SK-N-SH (cell line): ENCODE data around the gene CLSTN2. TPM values are rescaled to one million over a fixed set of nuclear protein-coding genes. Genes with fewer than 3 reads are reported as not detected.

Source experiments
- CTCF ChIA-PET: fragments of 300-600, 350-600 bp; formaldehyde crosslinking; extraction: SDS; loops from one replicate; lab custom pipeline; 2021; lab: Yijun Ruan, JAX
- POLR2A ChIA-PET: fragments of 350-600 bp; sonication (Branson Sonifier 250); formaldehyde crosslinking; extraction: SDS; loops from one replicate; lab custom pipeline; 2020; ENCODE audit warnings: antibody characterized with exemption, inconsistent platforms; lab: Yijun Ruan, JAX
- DNase-seq: peaks from one replicate; pipeline ENCODE4 v3.0.0; 2012
- H2AFZ ChIP-seq: fragments of 200-600 bp; sonication (generic); 2 replicates; pipeline ENCODE4 v1.8.1; 2016; ENCODE audit warnings: antibody characterized with exemption, mild to moderate bottlenecking, low read depth
- H3F3A ChIP-seq: fragments of 200-600 bp; sonication (generic); replicated peaks from 2 replicates; pipeline ENCODE3; 2016; ENCODE audit warnings: antibody characterized with exemption, mild to moderate bottlenecking; ENCODE audit not compliant: insufficient read depth
- H3K27ac ChIP-seq, 2 experiments: fragments of 200-500 bp in 1 of 2; fragments of 200-600 bp in 1 of 2; sonication (Bioruptor generic) in 1 of 2; sonication (generic), shearing (Covaris generic) in 1 of 2; 2 replicates each; pipeline versions ENCODE4 v1.5.1 to v1.6.1; 2014 to 2016; ENCODE audit warnings: low read depth in 2 of 2, inconsistent platforms in 1 of 2, low read length in 1 of 2, mild to moderate bottlenecking in 1 of 2, mixed read lengths in 1 of 2
- H3K27me3 ChIP-seq: fragments of 200-600 bp; sonication (generic), shearing (Covaris generic); 2 replicates; pipeline ENCODE4 v1.6.1; 2016; ENCODE audit warnings: mixed run types; ENCODE audit not compliant: insufficient read depth
- H3K36me3 ChIP-seq, 2 experiments: fragments of 200-500 bp in 1 of 2; fragments of 200-600 bp in 1 of 2; sonication (Bioruptor generic) in 1 of 2; sonication (generic) in 1 of 2; replicated peaks in 1 of 2; 2 replicates each; pipeline versions ENCODE3 to v1.5.1; 2014 to 2016; ENCODE audit warnings: low read length in 1 of 2, mild to moderate bottlenecking in 1 of 2; ENCODE audit not compliant: insufficient read depth in 2 of 2, control insufficient read depth in 1 of 2
- H3K4me1 ChIP-seq, 2 experiments: fragments of 200-500 bp in 1 of 2; fragments of 200-600 bp in 1 of 2; sonication (Bioruptor generic) in 1 of 2; sonication (generic), shearing (Covaris generic) in 1 of 2; 2 replicates each; pipeline versions ENCODE4 v1.5.1 to v1.6.1; 2014 to 2016; ENCODE audit warnings: low read depth in 1 of 2, low read length in 1 of 2, mixed run types in 1 of 2; ENCODE audit not compliant: insufficient read depth in 2 of 2, control insufficient read depth in 1 of 2
- H3K4me2 ChIP-seq: fragments of 200-600 bp; sonication (generic), shearing (Covaris generic); 2 replicates; pipeline ENCODE4 v1.6.1; 2017; ENCODE audit warnings: mixed run types
- H3K4me3 ChIP-seq, 2 experiments: fragments of 200-500 bp in 1 of 2; fragments of 200-600 bp in 1 of 2; sonication (Bioruptor generic) in 1 of 2; sonication (generic), shearing (Covaris generic) in 1 of 2; 2 replicates each; pipeline versions ENCODE4 v1.5.1 to v1.8.1; 2014 to 2016; ENCODE audit warnings: low read depth in 2 of 2, inconsistent platforms in 1 of 2, low read length in 1 of 2, mild to moderate bottlenecking in 1 of 2, mixed read lengths in 1 of 2, moderate library complexity in 1 of 2
- H3K79me2 ChIP-seq: fragments of 200-600 bp; sonication (generic); 2 replicates; pipeline ENCODE4 v1.8.1; 2017; ENCODE audit warnings: mild to moderate bottlenecking; ENCODE audit not compliant: insufficient read depth
- H3K9ac ChIP-seq: fragments of 200-600 bp; sonication (generic); 2 replicates; pipeline ENCODE4 v1.6.1; 2017; ENCODE audit warnings: mixed run types
- H3K9me2 ChIP-seq: fragments of 200-600 bp; sonication (generic); 2 replicates; pipeline ENCODE4 v1.6.1; 2017; ENCODE audit warnings: mixed run types
- H3K9me3 ChIP-seq: fragments of 200-600 bp; sonication (generic); 2 replicates; pipeline ENCODE4 v1.6.1; 2017; ENCODE audit warnings: mixed run types, mild to moderate bottlenecking, moderate library complexity
- H4K20me1 ChIP-seq: fragments of 200-600 bp; sonication (generic); 2 replicates; pipeline ENCODE4 v1.6.1; 2017; ENCODE audit warnings: mild to moderate bottlenecking, mixed run types; ENCODE audit not compliant: insufficient read depth
- CTCF ChIP-seq: fragments of 200-600 bp; sonication (generic); IDR thresholded peaks from 2 replicates; pipeline ENCODE4 v1.6.1; 2017; ENCODE audit warnings: antibody characterized with exemption, mild to moderate bottlenecking, moderate library complexity
- ELF1 ChIP-seq: IDR thresholded peaks from 2 replicates; pipeline ENCODE4 v1.4.0; 2012
- FOXJ3 ChIP-seq: sonication (generic); formaldehyde crosslinking; IDR thresholded peaks from 2 replicates; pipeline ENCODE4 v1.5.1; 2020; ENCODE audit warnings: mild to moderate bottlenecking, missing genetic modification reagents
- FOXM1 ChIP-seq: IDR thresholded peaks from 2 replicates; pipeline ENCODE4 v1.4.0; 2012; ENCODE audit warnings: low read depth, mild to moderate bottlenecking
- JUND ChIP-seq: IDR thresholded peaks from 2 replicates; pipeline ENCODE4 v1.4.0; 2012
- MAX ChIP-seq: IDR thresholded peaks from 2 replicates; pipeline ENCODE4 v1.4.0; 2012; ENCODE audit warnings: low read depth
- MXI1 ChIP-seq: IDR thresholded peaks from 2 replicates; pipeline ENCODE4 v1.6.1; 2012; ENCODE audit warnings: mild to moderate bottlenecking, low read depth, low read length, improper control_type of control experiment
- SMC3 ChIP-seq: IDR thresholded peaks from 2 replicates; pipeline ENCODE4 v1.6.1; 2012; ENCODE audit warnings: low read depth, low read length, improper control_type of control experiment
- TAF1 ChIP-seq: IDR thresholded peaks from 2 replicates; pipeline ENCODE4 v1.6.1; 2012; ENCODE audit warnings: low read depth, mild to moderate bottlenecking, low read length, moderate library complexity, borderline replicate concordance
- TCF12 ChIP-seq: IDR thresholded peaks from 2 replicates; pipeline ENCODE4 v1.4.0; 2012
- YY1 ChIP-seq: IDR thresholded peaks from 2 replicates; pipeline ENCODE4 v1.4.0; 2012; ENCODE audit warnings: low read depth, mild to moderate bottlenecking
- ZBTB33 ChIP-seq: IDR thresholded peaks from 2 replicates; pipeline ENCODE4 v1.4.0; 2012; ENCODE audit warnings: low read depth, borderline replicate concordance
- WGBS: methylation state at CpG from one replicate; pipeline ENCODE4 v1.1.6; 2017; ENCODE audit warnings: low lambda C conversion rate; 5-methylcytosine and 5-hydroxymethylcytosine counted together
- polyA plus RNA-seq, 3 experiments: library from polyadenylated mRNA; depleted of rRNA; stranded (reverse); fragments of >200 nt; gene quantifications; 2 replicates each; pipeline ENCODE4 v1.2.3, GENCODE V29; 2012

Gene CLSTN2
- polyA plus RNA-seq, 1 of the 3 experiments (the other 2 are of a cell fraction): 0.02 TPM

GRCh38 chr3:140403079-140403478 lies 468.1 kb downstream of the CLSTN2 start:
- Histone ChIP-seq H3F3A (no peaks in the 10 kb centered on the region), H3K4me3 (no peak overlapping the region), H3K4me1 (no peaks in the 10 kb centered on the region), H4K20me1 (no peaks in the 10 kb centered on the region), H3K9ac (no peak overlapping the region), H3K4me2 (no peak overlapping the region), H3K79me2 (no peaks in the 10 kb centered on the region), H3K9me3 (no peaks in the 10 kb centered on the region), H3K27me3 (no peaks in the 10 kb centered on the region), H3K9me2 (no peaks in the 10 kb centered on the region), H3K36me3 (no peaks in the 10 kb centered on the region), H2AFZ (no peak overlapping the region), H3K27ac (no peak overlapping the region)
- ChIA-PET POLR2A (no interaction called here), CTCF (no interaction called here)
- TF ChIP-seq JUND: no peak
- TF ChIP-seq YY1: no peak
- no peak for TF ChIP-seq CTCF
- TF ChIP-seq TCF12: no peak
- 15% methylated on average over 2 of the region's 2 CpGs for WGBS
- DNase-seq: no peak

GRCh38 chr3:140403608-140404007 lies 468.6 kb downstream of the CLSTN2 start:
- 57% methylated on average over 1 of the region's 6 CpGs for WGBS
- Histone ChIP-seq H3K27ac (no peak overlapping the region), H3K4me1 (no peaks in the 10 kb centered on the region), H3F3A (no peaks in the 10 kb centered on the region), H3K4me2 (no peak overlapping the region), H3K36me3 (no peaks in the 10 kb centered on the region), H3K9ac (no peak overlapping the region), H3K9me2 (no peaks in the 10 kb centered on the region), H3K27me3 (no peaks in the 10 kb centered on the region), H3K9me3 (no peaks in the 10 kb centered on the region), H3K79me2 (no peaks in the 10 kb centered on the region), H4K20me1 (no peaks in the 10 kb centered on the region), H2AFZ (no peak overlapping the region), H3K4me3 (no peak overlapping the region)
- ChIA-PET POLR2A (no interaction called here), CTCF (no interaction called here)
- TF ChIP-seq FOXM1: no peak
- TF ChIP-seq TAF1: no peak
- TF ChIP-seq YY1: no peak
- TF ChIP-seq FOXJ3 (CRISPR knock-in tag): no peak
- DNase-seq: no peak

- Histone ChIP-seq H3K4me2 (no peak overlapping the region), H3K9me2 (no peaks in the 10 kb centered on the region), H3K9ac (no peak overlapping the region), H3K9me3 (no peaks in the 10 kb centered on the region), H3K4me1 (no peaks in the 10 kb centered on the region), H3F3A (no peaks in the 10 kb centered on the region), H3K36me3 (no peaks in the 10 kb centered on the region), H4K20me1 (no peaks in the 10 kb centered on the region), H3K4me3 (no peak overlapping the region), H3K27me3 (no peaks in the 10 kb centered on the region)
- DNase-seq: no peak
- CTCF ChIA-PET: no interaction called here
- TF ChIP-seq ELF1 (no peak), MAX (no peak), MXI1 (no peak), FOXM1 (no peak), ZBTB33 (no peak), SMC3 (no peak)
- TF ChIP-seq, all 33 proteins: peak for 0
- H3K27ac ChIP-seq: no peak overlapping the region
- H2AFZ ChIP-seq: no peak overlapping the region
- no peaks in the 10 kb centered on the region for H3K79me2 ChIP-seq
- POLR2A ChIA-PET: no interaction called here
Measured at GRCh38 chr3:140406655-140407054, 471.7 kb downstream of the CLSTN2 start.
